Placental epithelial cell (primary cell): Measurements from ENCODE around the gene MTNR1A. TPM values are rescaled to one million over a fixed set of nuclear protein-coding genes. Genes with fewer than 3 reads are reported as not detected.

Experiments used
- small RNA-seq: library from RNA; depleted of rRNA; stranded (forward); fragments of <200 nt; gene quantifications from one replicate; pipeline ENCODE3, GENCODE V24; 2012
- total RNA-seq: library from RNA; depleted of rRNA; stranded (reverse); fragments of >200 nt; gene quantifications from 2 replicates; pipeline ENCODE4 v1.2.3, GENCODE V29; 2012

The MTNR1A gene
- total RNA-seq = not detected in 2 replicates

GRCh38 chr4:186554914-186555827 is at the start of gene MTNR1A:
MTNR1A (minus strand) TSS chr4:186555567; CDS start chr4:186555365, 202 bp downstream.

Small RNA genes lying within 50 kb of the gene (small RNA-seq; reads per million reads assigned to genes)
- gene RNU6-1055P = 0.12 reads per million

Other genes with a start within 250 kb of the MTNR1A start
- 107 and 188 TPM in 2 replicates for gene FAT1, start 168.3 kb upstream of the MTNR1A start, total RNA-seq